ENCODE results near the gene LRRN3. TPM values are rescaled to one million over a fixed set of nuclear protein-coding genes. Genes with fewer than 3 reads are reported as not detected.

LRRN3 gene
- total and polyA plus RNA-seq, 2 of the 8 experiments (the other 6 are each of a cell fraction or from before 2014, with no cell fraction given), result 0.20 to 0.32 TPM

- TF ChIP-seq CHD7 (IDR thresholded peaks at IDR 0.05; ENCODE audit: insufficient replicate concordance, low read length) (no peak), SP4 (IDR thresholded peaks at IDR 0.05; ENCODE audit: low read length) (no peak), CBX8 (IDR thresholded peaks at IDR 0.05; ENCODE audit: borderline replicate concordance, low read depth, low read length) (no peak), CHD2 (IDR thresholded peaks at IDR 0.05; ENCODE audit: low read length) (no peak), GTF2F1 (IDR thresholded peaks at IDR 0.05; ENCODE audit: borderline replicate concordance, low read depth, low read length) (no peak)
Observed at GRCh38 chr7:111071556-111071955, 19.4 kb upstream of the LRRN3 start (continued).

All from H1 (cell line).